ENCODE data around the gene RPTOR. TPM values are rescaled to one million over a fixed set of nuclear protein-coding genes. Genes with fewer than 3 reads are reported as not detected.

The RPTOR gene
- total RNA-seq, 3 donors from 2014 or later, result 21.4 to 27.5 (median 23.6) TPM

DNA sequence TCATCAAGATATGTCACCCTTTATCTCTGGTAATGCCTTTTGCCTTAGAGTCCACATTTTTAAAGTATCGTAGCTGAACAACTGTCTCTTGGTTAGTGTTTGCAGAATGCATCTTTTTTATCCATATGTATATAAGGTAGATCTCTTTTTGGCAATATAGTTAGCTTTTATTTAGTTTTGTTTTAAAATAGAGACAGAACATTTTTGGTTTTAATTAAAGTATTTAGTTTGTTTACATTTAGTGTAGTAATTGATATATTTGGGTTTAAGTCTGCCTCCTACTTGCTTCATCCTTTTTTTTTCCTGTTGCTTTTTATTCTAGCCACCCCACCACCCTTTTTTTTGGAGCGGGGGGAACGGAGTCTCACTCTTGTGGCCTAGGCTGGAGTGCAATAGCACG lies 262.4 kb downstream of the RPTOR start:
- no peak for DNase-seq (ENCODE audit: low spot score in 2 of 2)
- H3K4me3 ChIP-seq, result no peak overlapping the region
- intact Hi-C loops (cut with DNase I; ENCODE audit: low total_unique reads), result no loop called here
- H3K27ac ChIP-seq, result no peak overlapping the region
- no peaks in the 10 kb centered on the region for H3K36me3 ChIP-seq
- H3K9me3 ChIP-seq, result peaks cover 9 to 19% of the 10 kb centered on the region in 2 donors
- no peak for TF ChIP-seq CTCF (IDR thresholded peaks at IDR 0.05)
- no peak for TF ChIP-seq POLR2A (IDR thresholded peaks at IDR 0.05)
- no peak for TF ChIP-seq POLR2AphosphoS5 (IDR thresholded peaks at IDR 0.05)
- no peaks in the 10 kb centered on the region for H3K4me1 ChIP-seq
- no peaks in the 10 kb centered on the region for H3K27me3 ChIP-seq

- no peak for DNase-seq (ENCODE audit: low spot score in 2 of 2)
- intact Hi-C loops (cut with DNase I; ENCODE audit: low total_unique reads), result no loop called here
- Histone ChIP-seq H3K27me3 (no peaks in the 10 kb centered on the region), H3K4me1 (no peaks in the 10 kb centered on the region), H3K9me3 (peaks cover 9 to 19% of the 10 kb centered on the region in 2 donors), H3K36me3 (no peaks in the 10 kb centered on the region), H3K4me3 (no peak overlapping the region), H3K27ac (no peak overlapping the region)
- TF ChIP-seq CTCF (IDR thresholded peaks at IDR 0.05), result no peak
- no peak for TF ChIP-seq POLR2AphosphoS5 (IDR thresholded peaks at IDR 0.05)
- TF ChIP-seq POLR2A (IDR thresholded peaks at IDR 0.05), result no peak
These were observed 263.2 kb downstream of the RPTOR start for GRCh38 chr17:80807882-80808281.

- intact Hi-C loops (cut with DNase I; ENCODE audit: low total_unique reads), result no loop called here
- peak in 1 of 2 donors; percentile 22 for DNase-seq (ENCODE audit: low spot score in 2 of 2)
These were observed 266.8 kb downstream of the RPTOR start for GRCh38 chr17:80811181-80812105.

DNA sequence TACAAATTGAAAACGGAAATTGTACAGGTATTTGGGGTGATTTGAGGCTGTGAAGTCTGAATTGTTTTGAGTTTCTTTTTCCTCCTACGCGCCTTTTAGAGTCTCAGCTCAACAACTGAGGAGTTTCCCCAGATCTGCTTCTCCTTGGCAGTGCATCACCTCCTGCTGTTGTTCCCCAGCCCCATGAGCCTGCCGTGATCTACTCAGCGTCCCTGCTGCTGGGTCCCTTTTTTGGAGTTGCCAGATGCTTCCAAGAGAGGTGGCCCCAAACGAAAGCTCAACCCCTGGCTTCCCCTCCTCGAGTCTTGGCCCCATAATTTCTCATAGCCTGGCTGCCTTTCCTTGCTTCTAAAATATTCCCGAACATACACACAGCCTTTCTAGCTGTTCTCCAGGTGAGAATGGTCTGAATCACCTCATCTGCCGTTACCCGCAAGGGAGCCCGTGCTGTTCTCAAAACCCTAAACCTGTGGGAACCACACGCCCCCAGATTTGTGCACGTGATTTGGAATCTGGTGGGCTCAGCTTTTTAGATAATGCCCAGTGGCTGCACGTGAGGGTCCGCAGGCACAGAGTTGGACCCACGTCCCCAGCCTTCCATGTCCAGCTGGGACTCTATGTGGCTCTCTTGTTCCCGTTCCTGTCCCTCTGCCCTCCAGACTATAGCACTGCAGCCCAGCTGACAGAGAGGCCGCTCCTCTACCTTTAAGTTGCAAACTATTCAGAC lies 267.9 kb downstream of the RPTOR start:
- DNase-seq (ENCODE audit: low spot score in 2 of 2), result peak in 1 of 2 donors; percentile 31
- H3K9me3 ChIP-seq, result peaks cover under 1 to 2% of the 10 kb centered on the region in 2 donors
- H3K36me3 ChIP-seq, result no peaks in the 10 kb centered on the region
- no peak overlapping the region for H3K27ac ChIP-seq
- no peaks in the 10 kb centered on the region for H3K4me1 ChIP-seq
- TF ChIP-seq POLR2AphosphoS5 (IDR thresholded peaks at IDR 0.05), result no peak
- TF ChIP-seq POLR2A (IDR thresholded peaks at IDR 0.05), result no peak
- TF ChIP-seq CTCF (IDR thresholded peaks at IDR 0.05), result no peak
- H3K27me3 ChIP-seq, result no peaks in the 10 kb centered on the region
- no peak overlapping the region for H3K4me3 ChIP-seq
- intact Hi-C loops (cut with DNase I; ENCODE audit: low total_unique reads), result no loop called here

More at GRCh38 chr17:80811181-80812105, 266.8 kb downstream of the RPTOR start:
- Histone ChIP-seq H3K27me3 (no peaks in the 10 kb centered on the region), H3K9me3 (peaks cover 9 to 13% of the 10 kb centered on the region in 2 donors), H3K27ac (no peak overlapping the region), H3K36me3 (no peaks in the 10 kb centered on the region), H3K4me1 (no peaks in the 10 kb centered on the region), H3K4me3 (no peak overlapping the region)
- TF ChIP-seq POLR2A (IDR thresholded peaks at IDR 0.05), result no peak
- TF ChIP-seq CTCF (IDR thresholded peaks at IDR 0.05), result no peak
- no peak for TF ChIP-seq POLR2AphosphoS5 (IDR thresholded peaks at IDR 0.05)

- Histone ChIP-seq H3K27me3 (no peaks in the 10 kb centered on the region), H3K4me3 (no peak overlapping the region), H3K9me3 (no peaks in the 10 kb centered on the region), H3K4me1 (no peaks in the 10 kb centered on the region), H3K27ac (no peak overlapping the region), H3K36me3 (no peaks in the 10 kb centered on the region)
- intact Hi-C loops (cut with DNase I; ENCODE audit: low total_unique reads), result no loop called here
- no peak for TF ChIP-seq POLR2A (IDR thresholded peaks at IDR 0.05)
- TF ChIP-seq POLR2AphosphoS5 (IDR thresholded peaks at IDR 0.05), result no peak
- TF ChIP-seq CTCF (IDR thresholded peaks at IDR 0.05), result no peak
- no peak for DNase-seq (ENCODE audit: low spot score in 2 of 2)
These were observed 268.7 kb downstream of the RPTOR start for GRCh38 chr17:80813318-80813717.
